EL (cell line): ENCODE data around the gene HGF.
A peak's percentile ranks its signal among the peaks of the same experiment; 100 is the strongest.
"Not testable (repeated sequence)": the region's sequence is repeated elsewhere in the genome, so short reads cannot be mapped to it uniquely, and the experiment has no call there.

Experiments
- DNase-seq: peaks from one replicate; pipeline ENCODE4 v3.0.0-alpha.2; 2016

The HGF gene

DNA sequence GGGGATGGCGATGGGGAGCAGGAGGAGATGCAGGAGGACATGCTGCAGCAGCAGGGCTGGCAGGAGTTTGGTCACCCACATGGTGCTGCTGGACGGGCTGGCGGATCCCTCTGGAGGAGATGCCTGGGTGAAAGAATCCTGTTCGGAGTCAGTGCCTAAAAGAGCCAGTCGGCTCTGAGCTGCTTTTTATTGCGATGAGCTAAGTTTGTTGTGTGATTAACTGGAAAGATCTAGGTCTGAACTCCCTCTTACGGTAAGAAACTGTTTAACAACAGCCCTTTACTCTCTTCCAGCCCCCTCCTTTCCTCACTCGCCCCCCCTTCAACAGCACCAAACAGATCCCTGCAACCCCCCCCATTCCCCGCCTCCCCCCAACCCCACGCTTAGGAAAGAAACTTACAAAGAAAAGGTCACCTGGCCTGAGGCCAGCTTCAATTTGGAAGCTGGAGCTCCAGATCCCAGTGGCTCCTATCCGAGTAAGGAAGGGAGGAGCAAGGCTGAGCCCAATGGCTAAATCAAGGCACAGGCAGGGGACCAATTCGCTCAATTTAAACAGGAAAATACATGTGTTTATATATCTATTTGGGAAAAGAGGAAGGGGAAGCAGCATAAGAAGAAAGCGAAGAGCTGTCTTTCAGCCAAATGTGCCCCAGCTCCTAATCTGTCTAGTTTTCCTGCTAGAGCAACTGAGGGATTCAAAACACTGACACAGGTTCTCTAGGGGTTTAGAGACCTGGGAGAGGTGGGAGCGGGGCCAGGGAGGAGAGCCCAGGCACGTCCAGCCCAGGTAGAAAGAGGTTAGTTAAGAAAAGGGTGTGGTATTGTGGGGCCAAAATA lies at the start of gene HGF:
Gene HGF (minus strand): TSS at position 157 of the 837 bp plus-strand sequence. CDS start 76 bp downstream, at position 81.
- DNase-seq, result peak; percentile 63

DNA sequence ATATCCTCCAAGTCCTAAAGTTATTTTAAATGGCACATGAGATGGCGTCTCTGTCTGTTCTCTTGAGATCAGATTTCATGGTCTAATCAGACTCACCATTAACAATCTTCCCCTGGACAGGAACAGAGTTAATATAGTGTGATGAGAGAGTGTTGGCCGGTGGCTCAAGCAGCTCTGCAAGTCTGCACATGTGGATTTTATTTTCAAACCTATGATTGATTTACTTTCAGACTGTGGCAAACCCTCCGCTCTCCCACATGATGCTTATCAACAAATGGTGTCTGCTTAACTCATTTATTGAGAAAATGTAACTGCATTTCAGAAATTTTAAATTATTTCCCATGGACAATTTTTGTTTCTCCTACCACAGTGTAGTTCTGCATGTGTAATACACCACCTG lies 46.5 kb upstream of the HGF start:
- no peak for DNase-seq

DNA sequence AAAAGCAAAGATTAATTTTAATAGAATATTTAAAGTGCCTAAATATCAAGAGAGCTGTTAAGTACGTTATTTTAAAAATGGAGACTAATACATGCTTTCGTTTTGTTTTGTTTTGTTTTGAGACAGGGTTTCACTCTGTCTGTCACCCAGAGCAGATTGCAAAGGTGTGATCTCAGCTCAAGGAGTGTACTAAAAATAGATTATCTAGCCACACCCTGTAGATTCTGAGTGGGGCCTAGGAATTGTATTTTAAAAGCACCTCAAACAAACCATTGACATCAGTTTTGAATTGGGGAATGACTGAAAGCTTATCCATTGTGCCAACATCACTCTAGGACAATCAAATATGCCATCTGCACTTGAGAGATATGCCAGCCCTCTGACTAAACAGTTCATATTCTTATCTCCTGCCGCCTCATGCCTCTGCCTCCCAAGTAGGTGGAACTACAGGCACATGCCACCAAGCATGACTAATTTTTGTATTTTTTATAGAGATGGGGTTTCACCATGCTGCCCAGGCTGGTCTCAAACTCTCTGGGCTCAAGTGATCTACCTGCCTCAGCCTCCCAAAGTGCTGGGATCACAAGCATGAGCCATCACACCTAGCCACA lies 43.1 kb upstream of the HGF start:
- not testable (repeated sequence) for DNase-seq

DNA sequence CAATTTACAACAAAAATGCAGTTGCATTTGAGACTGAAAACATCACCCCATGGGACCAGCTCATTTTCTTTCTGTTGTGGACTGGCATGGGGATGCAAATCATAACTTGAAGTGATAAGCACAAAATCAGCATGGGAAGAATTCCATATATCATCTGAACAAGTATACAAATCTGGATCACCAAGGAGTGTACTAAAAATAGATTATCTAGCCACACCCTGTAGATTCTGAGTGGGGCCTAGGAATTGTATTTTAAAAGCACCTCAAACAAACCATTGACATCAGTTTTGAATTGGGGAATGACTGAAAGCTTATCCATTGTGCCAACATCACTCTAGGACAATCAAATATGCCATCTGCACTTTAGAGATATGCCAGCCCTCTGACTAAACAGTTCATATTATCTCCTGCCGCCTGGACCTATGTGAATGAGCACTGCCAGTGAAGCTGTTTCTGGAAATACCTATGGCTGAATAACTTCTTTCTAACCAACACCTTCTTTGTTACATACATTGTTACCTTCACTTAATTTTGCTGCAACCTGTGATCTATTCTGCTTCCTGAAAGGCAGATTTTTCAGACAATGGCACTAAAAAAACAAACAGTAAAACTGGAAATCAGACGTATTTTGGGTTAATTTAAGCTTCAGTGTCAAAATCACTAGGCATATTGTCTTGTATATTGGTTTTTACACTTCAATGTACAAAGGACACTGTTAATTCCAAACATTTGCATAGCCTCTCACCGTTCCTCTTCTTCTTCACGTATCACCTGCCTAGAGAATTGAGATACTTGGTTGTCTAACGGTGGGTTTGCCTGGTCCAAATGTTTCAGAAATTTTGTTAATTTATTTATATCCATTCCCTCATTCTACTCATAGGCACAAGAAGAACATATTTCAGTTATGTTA lies 42.4 kb upstream of the HGF start:
- DNase-seq, result no peak

DNA sequence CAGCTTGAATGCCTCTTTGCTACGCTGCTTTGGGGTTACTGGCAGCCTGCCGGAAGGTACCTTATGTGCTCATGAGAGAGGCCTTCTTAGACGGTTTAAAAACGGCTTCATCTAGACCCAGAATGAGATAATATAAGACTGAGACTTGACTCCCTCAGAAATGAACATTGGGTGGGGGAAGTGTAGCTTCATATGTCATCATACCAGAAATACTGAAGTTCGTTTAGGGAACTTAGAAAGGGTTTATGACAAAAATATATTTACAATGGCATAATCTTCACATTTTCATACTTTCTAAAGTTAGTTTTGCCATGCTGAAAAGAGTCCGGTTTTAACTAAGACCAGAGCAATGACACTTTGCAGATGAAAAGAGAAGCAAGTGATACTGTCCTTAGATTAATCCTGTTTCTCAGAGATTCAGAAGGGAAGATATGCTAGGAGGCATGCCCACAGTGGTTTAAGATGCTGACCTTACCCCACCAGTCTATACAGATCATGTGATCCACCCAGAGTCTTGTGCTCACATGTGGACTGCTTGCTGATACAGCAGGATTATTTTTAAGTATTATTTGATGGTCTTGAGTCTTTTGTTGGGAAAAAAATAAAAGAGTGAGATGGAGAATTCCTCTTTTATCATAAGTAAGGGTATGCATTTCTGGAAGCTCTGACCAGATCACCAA lies 40.8 kb upstream of the HGF start:
- no peak for DNase-seq

DNA sequence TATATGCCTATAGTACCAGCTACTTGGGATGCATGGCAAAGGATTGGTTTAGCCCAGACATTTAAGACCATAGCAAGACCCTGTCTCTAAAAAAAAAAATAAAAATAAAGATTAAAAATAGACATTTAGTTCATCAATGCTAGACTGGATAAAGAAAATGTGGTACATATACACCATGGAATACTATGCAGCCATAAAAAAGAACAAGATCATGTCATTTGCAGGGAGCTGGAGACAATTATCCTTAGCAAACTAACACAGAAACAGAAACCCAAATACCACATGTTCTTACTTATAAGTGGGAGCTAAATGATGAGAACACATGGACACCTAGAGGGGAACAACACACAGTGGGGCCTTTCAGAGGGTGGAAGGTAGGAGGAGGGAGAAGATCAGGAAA lies 38.5 kb upstream of the HGF start:
- not testable (repeated sequence) for DNase-seq

DNA sequence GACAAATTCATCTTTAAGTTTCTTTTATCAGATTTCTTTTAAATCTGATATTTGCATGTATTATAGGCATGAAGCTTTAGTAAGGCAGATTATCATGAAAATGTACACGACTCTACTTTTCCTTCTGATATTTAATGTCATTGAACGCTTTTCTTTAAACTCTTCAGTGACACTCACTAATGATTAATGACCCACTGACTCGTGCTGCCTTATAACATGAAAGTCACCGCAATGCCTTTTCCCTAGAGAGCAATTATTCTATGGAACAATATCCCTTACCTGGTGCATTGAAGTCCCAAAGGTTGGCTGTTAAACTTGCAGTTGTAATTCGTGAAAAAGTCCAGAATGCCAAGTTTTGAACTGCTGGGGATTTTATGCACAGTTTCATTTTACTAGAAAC lies 33.4 kb upstream of the HGF start:
- no peak for DNase-seq

DNA sequence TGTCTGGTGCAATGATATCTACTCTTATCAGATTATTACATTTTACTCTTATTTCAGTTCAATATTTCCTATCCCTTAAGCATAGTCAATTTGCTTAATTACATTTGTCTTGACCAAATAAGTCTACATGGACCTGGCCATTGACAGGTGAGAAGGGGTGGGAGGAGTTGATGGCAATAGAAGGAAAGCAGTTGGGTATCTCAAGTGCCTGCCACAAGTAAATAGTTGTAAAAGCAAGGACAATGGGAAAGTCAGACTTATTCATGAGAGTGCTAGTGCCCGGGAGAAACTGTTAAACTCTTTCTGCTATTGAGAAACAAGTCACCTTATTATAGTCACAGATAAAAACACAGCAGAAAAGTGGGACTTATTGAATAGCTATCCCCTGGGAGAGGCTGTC lies 32.4 kb upstream of the HGF start:
- DNase-seq, result no peak

DNA sequence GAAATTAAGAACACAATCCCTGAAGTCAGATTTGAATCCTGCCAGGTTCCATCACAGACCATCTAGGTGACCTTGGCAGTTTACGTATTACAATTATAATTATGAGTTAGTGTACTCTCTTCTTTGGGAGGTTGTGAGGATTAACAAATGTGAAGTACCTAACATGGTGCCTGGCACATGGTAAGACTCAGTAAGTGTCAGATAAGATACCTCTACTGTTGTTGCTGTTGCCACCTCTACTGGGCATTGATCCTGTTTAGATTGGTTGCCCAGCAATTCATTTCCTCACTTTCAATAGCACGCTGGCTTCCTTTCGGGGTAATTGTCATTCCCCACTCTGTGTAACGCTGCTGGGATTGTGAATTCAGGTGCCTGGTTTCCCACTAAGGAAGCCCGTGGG lies 31.7 kb upstream of the HGF start:
- no peak for DNase-seq

DNA sequence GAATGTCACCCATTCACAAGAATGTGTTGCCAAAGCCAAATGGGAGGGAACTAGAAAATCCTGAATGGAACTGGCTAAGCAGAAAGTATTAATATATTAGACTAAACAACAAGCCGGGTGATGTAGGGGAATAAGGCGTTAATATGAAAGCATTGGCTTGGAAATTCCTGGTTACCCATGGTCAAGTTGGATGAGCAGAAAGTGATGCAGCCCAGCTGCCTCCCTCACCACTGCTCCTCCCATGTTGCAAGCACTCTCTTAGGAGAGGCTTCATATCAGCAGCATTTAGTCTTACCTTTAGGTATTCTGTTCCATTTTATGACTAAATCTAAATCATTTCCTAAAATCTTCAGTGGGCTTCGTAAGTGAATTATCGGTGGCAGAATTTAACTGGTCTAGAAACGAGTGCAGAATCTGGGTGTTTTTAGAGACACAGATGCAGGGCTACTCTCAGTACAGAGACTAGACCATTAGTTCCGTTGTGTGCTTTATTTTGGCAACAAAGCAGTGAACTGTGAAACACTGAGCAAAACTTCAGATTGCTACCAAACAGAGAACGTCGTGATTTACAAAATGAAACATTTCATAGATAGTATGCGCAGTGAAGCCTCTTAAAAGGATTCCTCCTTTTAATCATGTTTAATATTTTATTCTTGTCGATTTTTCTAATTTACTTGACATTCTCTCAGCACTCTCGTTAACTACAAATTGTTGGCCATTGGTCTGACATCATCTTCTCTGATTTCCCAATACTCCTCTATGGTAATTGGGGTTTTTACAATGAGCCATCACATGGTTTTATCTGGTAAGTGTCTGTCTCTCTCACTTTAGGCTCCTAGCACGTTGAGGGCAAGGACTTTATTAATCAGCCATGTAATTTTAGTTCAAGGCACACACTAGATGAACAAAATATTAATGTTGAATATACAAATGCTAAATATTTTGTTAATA lies 22.0 kb upstream of the HGF start:
- DNase-seq, result no peak

DNA sequence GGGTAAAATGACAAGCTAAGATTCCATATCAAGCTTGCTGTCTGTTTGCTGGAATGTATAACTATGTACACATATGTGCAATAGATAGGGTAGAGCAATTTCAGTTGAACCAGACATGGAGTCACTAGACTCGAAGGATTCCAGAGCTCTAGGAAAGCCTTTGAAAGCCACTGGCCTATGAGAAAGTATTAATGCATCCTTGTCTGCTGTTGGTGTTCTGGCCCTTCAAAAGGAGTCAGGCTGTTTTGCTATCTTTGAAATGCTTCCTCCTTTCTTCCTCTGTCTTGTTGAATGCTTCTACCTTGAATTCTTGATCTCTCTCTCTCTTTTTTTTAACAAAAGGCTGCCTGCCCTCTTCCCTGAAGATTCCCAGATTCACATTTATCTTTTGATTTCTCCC lies 20.8 kb upstream of the HGF start:
- no peak for DNase-seq

DNA sequence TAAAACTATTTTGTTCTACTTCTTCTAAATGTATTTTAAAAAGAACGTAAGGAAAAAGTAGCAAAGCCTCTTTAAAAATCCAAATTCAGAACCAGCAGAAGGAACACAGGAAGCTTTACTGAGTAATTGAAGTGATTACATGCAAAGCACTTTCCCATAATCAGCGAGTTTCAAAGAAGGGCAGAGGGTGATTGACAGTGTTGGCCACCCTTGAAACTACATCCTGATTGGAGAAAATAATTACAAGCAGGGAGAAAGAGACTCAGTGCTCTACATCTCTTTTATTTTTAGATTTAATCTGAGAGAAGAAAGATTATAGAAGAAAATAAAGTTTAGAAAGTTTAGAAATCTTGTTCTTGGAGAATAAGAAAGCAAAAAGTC lies 20.3 kb upstream of the HGF start:
- DNase-seq, result no peak

DNA sequence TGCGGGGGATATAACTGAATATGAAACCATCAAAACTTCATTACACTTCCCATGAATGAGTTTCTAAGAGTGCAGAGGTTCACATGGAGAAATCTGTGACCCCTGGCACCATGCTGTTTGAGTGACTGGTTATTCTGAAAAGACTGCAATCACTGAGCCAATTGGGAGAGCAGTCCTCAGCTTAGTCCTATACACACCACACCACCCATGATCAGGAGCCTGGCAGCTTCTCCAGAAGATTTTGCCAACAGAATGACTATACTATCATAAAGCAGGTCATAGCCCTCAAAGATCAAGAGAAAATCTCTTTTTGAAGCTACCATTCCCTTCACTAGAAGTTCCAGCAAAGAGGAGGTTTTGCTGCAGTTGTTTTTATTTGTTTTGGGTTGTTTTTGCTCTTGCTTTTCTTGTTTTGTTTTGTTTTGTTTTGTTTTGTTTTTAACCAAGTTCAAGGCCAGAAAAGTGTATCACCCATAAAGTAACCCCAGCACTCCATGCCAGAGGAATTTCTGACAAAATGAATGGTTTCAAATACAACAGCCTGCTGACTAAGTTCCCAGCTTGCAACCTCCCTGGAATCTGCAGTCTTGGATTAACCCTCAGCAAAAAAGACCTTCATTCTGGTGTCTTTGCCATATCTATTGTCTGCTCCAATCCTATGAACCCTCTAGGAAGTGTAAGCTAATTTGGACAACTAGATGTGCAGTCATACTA lies 19.7 kb upstream of the HGF start:
- no peak for DNase-seq

DNA sequence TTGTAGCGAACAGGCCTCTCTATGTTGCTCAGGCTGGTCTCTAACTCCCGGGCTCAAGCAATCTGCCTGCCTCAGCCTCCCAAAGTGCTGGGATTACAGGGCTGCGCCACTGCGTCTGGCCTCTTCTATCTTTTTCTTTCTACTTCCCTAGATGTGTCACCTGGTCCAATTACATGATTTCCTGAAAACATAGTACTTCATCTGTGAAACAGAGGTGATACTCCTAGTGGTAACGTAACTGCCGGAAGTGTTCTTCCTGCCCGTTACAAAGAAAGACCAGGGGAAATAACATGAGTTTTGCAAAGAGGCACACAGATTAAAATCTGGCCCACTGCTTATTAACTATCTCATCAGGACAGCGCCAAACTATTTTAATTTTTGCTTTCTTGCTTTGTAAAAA lies 18.4 kb upstream of the HGF start:
- no peak for DNase-seq

DNA sequence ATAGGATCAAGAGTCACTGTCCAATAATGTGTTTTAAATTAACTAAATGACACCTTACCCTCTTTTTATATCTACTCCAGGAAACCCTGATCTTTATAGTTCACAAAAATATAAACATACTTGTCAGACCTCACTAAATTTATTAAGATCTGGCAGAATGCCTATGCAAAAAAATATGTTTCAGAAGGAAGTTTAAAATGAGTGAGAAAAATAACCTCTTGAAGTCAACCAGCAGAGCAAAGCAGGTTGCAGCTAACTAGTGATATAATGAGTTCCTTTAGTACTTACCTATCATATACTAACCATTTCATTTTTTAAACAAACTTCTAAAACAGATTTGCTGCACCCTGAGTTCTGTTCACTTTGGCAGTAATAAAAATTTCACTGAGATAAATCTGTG lies 14.0 kb upstream of the HGF start:
- no peak for DNase-seq

DNA sequence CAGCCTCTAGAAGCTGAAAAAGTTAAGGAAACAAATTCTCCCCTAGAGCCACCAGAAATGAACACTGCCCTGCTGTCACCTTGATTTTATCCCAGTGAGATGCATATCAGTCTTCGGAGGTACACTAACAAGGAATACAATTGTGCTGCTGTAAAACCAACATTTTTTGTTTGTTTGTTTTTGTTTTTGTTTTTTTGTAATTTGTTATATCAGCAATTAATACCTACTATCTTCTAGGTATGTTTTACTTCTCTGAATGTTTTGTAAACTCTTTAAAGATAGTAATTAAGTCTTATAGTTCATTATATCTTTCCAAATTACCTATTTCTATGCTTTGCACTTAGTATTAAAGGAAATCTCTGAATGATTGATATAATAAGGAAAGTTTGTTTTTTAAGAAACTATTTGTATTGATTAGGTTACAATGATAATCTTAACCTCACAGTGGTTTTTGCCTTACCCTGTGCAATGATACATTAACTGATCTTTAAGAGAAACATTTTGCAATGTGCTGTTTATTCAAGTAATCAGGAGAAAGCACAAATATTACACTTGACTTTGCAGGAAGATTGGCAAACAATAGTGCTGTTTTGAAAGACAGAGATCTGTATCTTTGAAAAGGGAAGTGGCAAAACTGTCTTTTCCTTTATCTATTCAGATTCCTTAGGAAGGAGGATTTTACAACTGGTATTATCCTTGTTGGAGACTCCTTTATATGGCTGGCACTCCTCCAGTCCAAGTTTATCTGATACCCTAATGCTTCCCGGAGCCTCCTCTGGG lies 11.3 kb upstream of the HGF start:
- DNase-seq, result no peak

DNA sequence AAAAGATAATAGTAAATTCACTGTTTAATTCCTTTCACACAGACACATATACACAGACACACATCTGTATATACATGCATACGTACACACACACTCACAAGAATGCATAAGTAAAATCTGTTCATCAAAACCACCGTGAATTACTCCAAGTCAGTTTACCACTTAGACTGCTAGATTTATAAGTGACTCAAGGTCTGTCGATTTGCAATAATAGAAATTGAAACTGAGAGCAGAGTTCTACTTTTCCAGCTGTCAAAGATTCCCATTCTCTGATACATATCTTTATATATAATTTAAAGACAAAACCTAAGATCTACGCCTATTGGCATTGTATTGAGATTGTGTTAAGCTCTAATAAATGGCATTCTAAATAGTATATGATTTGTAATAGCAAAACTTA lies 9.9 kb upstream of the HGF start:
- DNase-seq, result no peak

DNA sequence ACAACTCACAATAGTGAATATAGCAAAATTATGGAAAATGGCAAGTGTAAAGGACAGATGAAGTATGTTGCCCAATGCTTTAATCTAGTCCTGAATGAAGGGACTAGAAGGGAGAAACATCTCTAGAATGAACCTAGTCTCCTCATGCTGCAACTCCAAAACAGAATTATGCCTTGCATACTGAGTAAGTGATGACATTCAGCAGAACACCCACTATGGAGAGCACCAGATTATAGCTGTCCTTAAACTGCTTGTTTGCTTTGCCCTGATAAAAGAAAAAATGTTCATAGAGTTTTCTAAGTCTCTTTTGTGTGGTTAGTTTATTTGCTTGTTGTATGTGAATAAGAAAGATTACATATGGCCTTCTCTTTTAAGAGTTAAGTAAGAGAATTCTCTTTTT lies 7.8 kb upstream of the HGF start:
- no peak for DNase-seq

DNA sequence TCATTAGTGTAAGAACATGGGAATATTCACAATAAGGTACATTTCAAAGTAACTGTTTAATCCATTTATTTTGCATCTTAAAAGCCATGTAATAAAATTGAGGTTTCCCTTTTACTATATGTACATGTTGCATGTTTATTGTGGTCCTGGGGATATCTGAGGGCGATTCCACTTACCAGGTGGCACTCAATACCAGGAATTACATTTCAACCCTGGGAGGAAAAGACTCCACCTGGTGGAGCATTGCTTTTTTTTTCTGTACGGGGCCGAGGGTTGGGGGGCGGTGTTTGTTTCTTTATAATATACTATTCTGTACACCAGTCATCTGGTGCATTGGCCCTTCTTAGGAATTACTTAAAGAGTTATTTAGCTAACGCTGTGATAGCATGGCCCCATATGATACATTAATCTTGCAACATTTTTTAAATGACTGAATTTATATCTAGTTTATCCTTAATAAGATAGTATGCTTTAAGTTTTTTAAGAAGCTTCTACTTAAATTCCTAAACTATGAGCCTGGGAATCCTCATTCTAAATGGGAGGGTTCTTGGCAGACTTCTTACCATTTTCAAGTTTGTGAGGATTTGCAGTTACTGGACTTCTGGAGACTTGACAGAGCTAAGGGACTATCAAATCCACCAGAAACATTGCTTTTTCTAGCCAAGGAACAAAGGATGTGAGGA lies 7.2 kb upstream of the HGF start:
- no peak for DNase-seq

DNA sequence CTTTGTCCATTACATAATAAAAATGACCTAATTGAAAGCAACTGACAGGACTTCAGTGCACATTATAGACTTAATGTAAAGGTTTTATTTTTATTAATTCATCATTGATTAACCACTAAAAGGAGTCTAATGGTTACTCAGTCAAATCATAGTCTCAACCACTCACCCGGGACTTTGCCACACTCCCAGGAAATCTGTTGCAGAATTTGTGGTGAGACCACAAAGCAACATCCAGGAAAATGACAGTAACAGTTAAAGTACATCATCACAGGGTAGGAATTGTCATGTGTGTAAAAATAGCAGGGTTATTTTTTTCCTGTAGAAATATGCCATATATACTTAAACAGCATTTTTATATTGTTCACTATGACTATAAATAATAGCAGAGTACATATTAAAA lies 6.3 kb upstream of the HGF start:
- DNase-seq, result peak; percentile 7
